Rectal smooth muscle tissue (tissue), 1 donor: Measurements from ENCODE around the gene KLF8.

Experiments used
- H3K27ac ChIP-seq: one replicate; pipeline ENCODE4 v1.7.0; 2013; ENCODE audit warnings: low read depth, low read length, inconsistent platforms
- H3K27me3 ChIP-seq: one replicate; pipeline ENCODE4 v1.7.0; 2013; ENCODE audit warnings: low read length; ENCODE audit not compliant: control insufficient read depth, insufficient read depth
- H3K36me3 ChIP-seq: one replicate; pipeline ENCODE4 v1.7.0; 2013; ENCODE audit warnings: low read length; ENCODE audit not compliant: control insufficient read depth, insufficient read depth
- H3K4me1 ChIP-seq: one replicate; pipeline ENCODE4 v1.7.0; 2013; ENCODE audit warnings: low read length; ENCODE audit not compliant: control insufficient read depth, insufficient read depth
- H3K4me3 ChIP-seq: one replicate; pipeline ENCODE4 v1.7.0; 2013; ENCODE audit warnings: low read length
- H3K9ac ChIP-seq: one replicate; pipeline ENCODE4 v1.7.0; 2013; ENCODE audit warnings: low read length

Gene KLF8

DNA sequence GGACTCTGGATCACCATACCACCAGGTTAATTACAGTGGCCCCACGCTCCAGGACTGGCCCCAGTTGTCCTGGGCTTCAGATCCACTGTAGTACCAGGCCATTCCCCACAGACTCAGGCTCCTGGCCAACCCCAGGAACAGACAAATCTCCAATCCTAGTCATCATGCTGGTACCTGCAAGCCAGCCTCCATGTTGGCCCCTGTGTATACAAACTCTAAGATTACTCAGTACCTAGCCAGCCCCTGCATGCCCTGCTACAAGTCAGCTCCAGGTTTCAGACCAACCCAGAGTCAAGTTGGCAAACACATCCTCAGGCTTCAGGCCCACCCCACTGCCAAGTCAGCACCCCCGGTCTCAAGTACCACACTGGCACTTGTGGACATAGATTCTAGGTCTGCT, 85.9 kb downstream of the KLF8 start:
- Histone ChIP-seq H3K4me3 (no peak overlapping the region), H3K27me3 (no peaks in the 10 kb centered on the region), H3K27ac (no peak overlapping the region), H3K36me3 (no peaks in the 10 kb centered on the region), H3K9ac (no peak overlapping the region), H3K4me1 (no peaks in the 10 kb centered on the region)

DNA sequence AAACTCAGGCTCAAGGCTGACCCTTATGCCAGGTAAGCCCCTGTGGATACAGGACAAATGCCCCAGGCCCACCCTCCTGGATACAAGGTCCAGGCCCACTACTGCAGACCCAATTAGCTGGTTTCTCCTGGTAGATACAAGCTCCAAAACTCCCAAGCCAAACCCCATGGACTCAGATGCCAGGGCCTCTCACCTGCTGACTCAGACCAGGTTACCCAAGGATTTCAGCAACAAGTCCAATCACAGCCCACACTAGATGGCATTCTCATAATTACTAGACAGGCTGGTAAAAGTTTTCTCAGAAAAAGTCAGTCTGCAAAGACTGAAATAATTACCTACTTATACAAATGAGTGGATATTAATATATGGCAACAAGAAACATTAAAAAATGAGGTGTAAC, 87.0 kb downstream of the KLF8 start:
- no peaks in the 10 kb centered on the region for H3K4me1 ChIP-seq
- H3K27me3 ChIP-seq: no peaks in the 10 kb centered on the region
- H3K9ac ChIP-seq: no peak overlapping the region
- no peaks in the 10 kb centered on the region for H3K36me3 ChIP-seq
- no peak overlapping the region for H3K27ac ChIP-seq
- H3K4me3 ChIP-seq: no peak overlapping the region
